K562 (cell line): ENCODE measurements around the gene GLP1R. TPM values are rescaled to one million over a fixed set of nuclear protein-coding genes. Genes with fewer than 3 reads are reported as not detected.

Experiments used
- BCOR ChIP-seq: fragments of 450-650 bp; IDR thresholded peaks from 2 replicates; pipeline ENCODE4 v1.6.1; 2016
- CBX3 ChIP-seq, 2 experiments: IDR thresholded peaks; 1 replicate in 1 of 2; 2 replicates in 1 of 2; pipeline ENCODE4 v1.6.1; 2012; ENCODE audit warnings: inconsistent platforms in 2 of 2, low read length in 2 of 2, borderline replicate concordance in 1 of 2, control low read depth in 1 of 2
- GTF2F1 ChIP-seq: IDR thresholded peaks from 2 replicates; pipeline ENCODE4 v1.6.1; 2011; ENCODE audit warnings: low read depth, low read length, improper control_type of control experiment
- KAT8 ChIP-seq: fragments of 450-650 bp; IDR thresholded peaks from 2 replicates; pipeline ENCODE4 v1.6.1; 2016; ENCODE audit warnings: low read depth, mild to moderate bottlenecking
- MECOM ChIP-seq: fragments of 250-450 bp; sonication (Bioruptor Pico); IDR thresholded peaks from 2 replicates; pipeline ENCODE4 v1.8.0; 2022; ENCODE audit warnings: inconsistent platforms
- PCBP1 ChIP-seq: fragments of 200-400 bp; formaldehyde crosslinking; IDR thresholded peaks from 2 replicates; pipeline ENCODE4 v1.6.1; 2018; ENCODE audit warnings: mild to moderate bottlenecking, low read depth, low read length; ENCODE audit not compliant: poor library complexity, severe bottlenecking
- PHB2 ChIP-seq: fragments of 450-650 bp; IDR thresholded peaks from 2 replicates; pipeline ENCODE4 v1.6.1; 2017; ENCODE audit warnings: low read depth
- XRCC5 ChIP-seq: fragments of 200-400 bp; formaldehyde crosslinking; IDR thresholded peaks from 2 replicates; pipeline ENCODE4 v1.6.1; 2017; ENCODE audit warnings: low read depth, mild to moderate bottlenecking, low read length
- ZEB2 ChIP-seq: fragments of 450-650 bp; IDR thresholded peaks from 2 replicates; pipeline ENCODE4 v1.6.1; 2016
- ZKSCAN3 ChIP-seq: fragments of 250-450 bp; sonication (Bioruptor Pico); IDR thresholded peaks from 2 replicates; pipeline ENCODE4 v1.4.0; 2020
- ZNF408 ChIP-seq: fragments of 250-450 bp; sonication (Bioruptor Pico); IDR thresholded peaks from 2 replicates; pipeline ENCODE4 v1.4.0; 2020; ENCODE audit warnings: low read depth, mild to moderate bottlenecking, moderate library complexity
- ZNF644 ChIP-seq: fragments of 200-800 bp; sonication (Bioruptor generic); IDR thresholded peaks from 2 replicates; pipeline ENCODE4 v1.6.1; 2016; ENCODE audit warnings: low read depth, missing genetic modification characterization, missing compliant biosample characterization
- ZNF696 ChIP-seq: fragments of 250-450 bp; sonication (Bioruptor Pico); conservative IDR thresholded peaks from 2 replicates; pipeline ENCODE4 v1.4.0; 2020; ENCODE audit warnings: mild to moderate bottlenecking, moderate library complexity
- polyA plus RNA-seq, 8 experiments: library from polyadenylated mRNA; depleted of rRNA in 4 of 8; stranded (reverse) in 5 of 8; unstranded in 3 of 8; fragments of >200 nt; fragmentation: Nextera tagmentation in 2 of 8; fragmentation: Illumina TruSeq in 1 of 8; extraction: Ambion mirVana in 2 of 8; extraction: Trizol in 1 of 8; gene quantifications; 2 replicates each; pipeline versions ENCODE4 v1.2.1 to v1.2.3, GENCODE V29; 2011 to 2014; ENCODE audit warnings: inconsistent platforms in 1 of 8, missing spikeins in 1 of 8
- total RNA-seq, 7 experiments: library from RNA; depleted of rRNA in 6 of 7; stranded (reverse); fragments of >200 nt in 6 of 7; fragmentation: Illumina TruSeq in 2 of 7; extraction: Trizol in 2 of 7; gene quantifications; 2 replicates each; pipeline versions ENCODE4 v1.2.1 to v1.2.3, GENCODE V29; 2011 to 2021; ENCODE audit warnings: low replicate concordance in 1 of 7
- TF ChIP-seq, protein P1 (sequence below), 2 experiments: fragments of 450-650 bp in 1 of 2; sonication (generic) in 1 of 2; formaldehyde crosslinking in 1 of 2; IDR thresholded peaks; 2 replicates each; pipeline versions ENCODE4 v1.7.1 to v1.9.0; 2016 to 2022; ENCODE audit warnings: inconsistent platforms in 1 of 2, mild to moderate bottlenecking in 1 of 2, missing genetic modification reagents in 1 of 2
- TF ChIP-seq, protein P2 (sequence below): fragments of 450-650 bp; IDR thresholded peaks from 2 replicates; pipeline ENCODE4 v1.6.1; 2016
- TF ChIP-seq, protein P3 (sequence below), 2 experiments: IDR thresholded peaks in 1 of 2; conservative IDR thresholded peaks in 1 of 2; 2 replicates each; pipeline ENCODE4 v1.6.1; 2016; ENCODE audit warnings: low read depth in 2 of 2, mild to moderate bottlenecking in 1 of 2, missing compliant biosample characterization in 1 of 2, missing genetic modification characterization in 1 of 2, moderate library complexity in 1 of 2

GLP1R gene
- total and polyA plus RNA-seq, 9 of the 15 experiments (the other 6 are each of a cell fraction or from before 2014, with no cell fraction given), result not detected

DNA sequence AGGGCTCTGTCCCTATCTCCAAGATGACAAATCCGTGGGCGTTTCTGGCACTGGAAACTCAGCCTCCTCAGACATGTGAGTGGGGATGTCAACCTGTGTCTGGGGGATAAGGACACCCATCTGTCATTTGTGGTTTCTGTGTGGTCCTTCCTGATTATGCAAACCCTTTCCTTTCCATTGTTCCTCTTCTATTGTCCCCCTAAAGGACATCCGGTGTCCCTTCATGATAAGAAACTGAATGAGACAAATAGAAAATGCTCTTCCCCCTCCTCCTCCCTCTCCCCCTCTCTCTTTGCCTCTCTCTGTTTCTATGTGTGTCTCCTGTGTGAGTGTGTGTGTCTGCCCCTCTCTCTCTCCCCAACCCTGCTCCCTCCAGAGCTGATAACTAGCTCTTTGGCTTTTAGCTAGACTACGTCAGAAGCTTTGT lies 11.5 kb upstream of the GLP1R start (continued):
- peak; percentile 57; the same call in 1 of the 2 replicates for TF ChIP-seq ZEB2
- no peak for TF ChIP-seq PCBP1
- TF ChIP-seq ZNF644 (tag), result no peak
- peak; percentile 43; the same call in 1 of the 2 replicates for TF ChIP-seq BCOR
- TF ChIP-seq CBX3 (IDR thresholded peaks at IDR 0.05; ENCODE audit: borderline replicate concordance in 1 of 2, low read length in 2 of 2), result no peak
- TF ChIP-seq ZNF696 (CRISPR knock-in tag), result no peak
- peak; percentile 59; the same call in 1 of the 2 replicates for TF ChIP-seq PHB2
- TF ChIP-seq MECOM (CRISPR knock-in tag), result no peak
- TF ChIP-seq GTF2F1, result no peak
- no peak for TF ChIP-seq XRCC5
- TF ChIP-seq, protein P1, sequence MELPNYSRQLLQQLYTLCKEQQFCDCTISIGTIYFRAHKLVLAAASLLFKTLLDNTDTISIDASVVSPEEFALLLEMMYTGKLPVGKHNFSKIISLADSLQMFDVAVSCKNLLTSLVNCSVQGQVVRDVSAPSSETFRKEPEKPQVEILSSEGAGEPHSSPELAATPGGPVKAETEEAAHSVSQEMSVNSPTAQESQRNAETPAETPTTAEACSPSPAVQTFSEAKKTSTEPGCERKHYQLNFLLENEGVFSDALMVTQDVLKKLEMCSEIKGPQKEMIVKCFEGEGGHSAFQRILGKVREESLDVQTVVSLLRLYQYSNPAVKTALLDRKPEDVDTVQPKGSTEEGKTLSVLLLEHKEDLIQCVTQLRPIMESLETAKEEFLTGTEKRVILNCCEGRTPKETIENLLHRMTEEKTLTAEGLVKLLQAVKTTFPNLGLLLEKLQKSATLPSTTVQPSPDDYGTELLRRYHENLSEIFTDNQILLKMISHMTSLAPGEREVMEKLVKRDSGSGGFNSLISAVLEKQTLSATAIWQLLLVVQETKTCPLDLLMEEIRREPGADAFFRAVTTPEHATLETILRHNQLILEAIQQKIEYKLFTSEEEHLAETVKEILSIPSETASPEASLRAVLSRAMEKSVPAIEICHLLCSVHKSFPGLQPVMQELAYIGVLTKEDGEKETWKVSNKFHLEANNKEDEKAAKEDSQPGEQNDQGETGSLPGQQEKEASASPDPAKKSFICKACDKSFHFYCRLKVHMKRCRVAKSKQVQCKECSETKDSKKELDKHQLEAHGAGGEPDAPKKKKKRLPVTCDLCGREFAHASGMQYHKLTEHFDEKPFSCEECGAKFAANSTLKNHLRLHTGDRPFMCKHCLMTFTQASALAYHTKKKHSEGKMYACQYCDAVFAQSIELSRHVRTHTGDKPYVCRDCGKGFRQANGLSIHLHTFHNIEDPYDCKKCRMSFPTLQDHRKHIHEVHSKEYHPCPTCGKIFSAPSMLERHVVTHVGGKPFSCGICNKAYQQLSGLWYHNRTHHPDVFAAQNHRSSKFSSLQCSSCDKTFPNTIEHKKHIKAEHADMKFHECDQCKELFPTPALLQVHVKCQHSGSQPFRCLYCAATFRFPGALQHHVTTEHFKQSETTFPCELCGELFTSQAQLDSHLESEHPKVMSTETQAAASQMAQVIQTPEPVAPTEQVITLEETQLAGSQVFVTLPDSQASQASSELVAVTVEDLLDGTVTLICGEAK (IDR thresholded peaks at IDR 0.05), result peak; percentile 75
- TF ChIP-seq, protein P1 (CRISPR knock-in tag; IDR thresholded peaks at IDR 0.05), result no peak
- TF ChIP-seq ZKSCAN3 (CRISPR knock-in tag), result no peak
- TF ChIP-seq ZNF408 (CRISPR knock-in tag), result no peak
- TF ChIP-seq, protein P2, sequence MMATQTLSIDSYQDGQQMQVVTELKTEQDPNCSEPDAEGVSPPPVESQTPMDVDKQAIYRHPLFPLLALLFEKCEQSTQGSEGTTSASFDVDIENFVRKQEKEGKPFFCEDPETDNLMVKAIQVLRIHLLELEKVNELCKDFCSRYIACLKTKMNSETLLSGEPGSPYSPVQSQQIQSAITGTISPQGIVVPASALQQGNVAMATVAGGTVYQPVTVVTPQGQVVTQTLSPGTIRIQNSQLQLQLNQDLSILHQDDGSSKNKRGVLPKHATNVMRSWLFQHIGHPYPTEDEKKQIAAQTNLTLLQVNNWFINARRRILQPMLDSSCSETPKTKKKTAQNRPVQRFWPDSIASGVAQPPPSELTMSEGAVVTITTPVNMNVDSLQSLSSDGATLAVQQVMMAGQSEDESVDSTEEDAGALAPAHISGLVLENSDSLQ, result peak; percentile 60
- TF ChIP-seq KAT8, result no peak
- TF ChIP-seq, protein P3, sequence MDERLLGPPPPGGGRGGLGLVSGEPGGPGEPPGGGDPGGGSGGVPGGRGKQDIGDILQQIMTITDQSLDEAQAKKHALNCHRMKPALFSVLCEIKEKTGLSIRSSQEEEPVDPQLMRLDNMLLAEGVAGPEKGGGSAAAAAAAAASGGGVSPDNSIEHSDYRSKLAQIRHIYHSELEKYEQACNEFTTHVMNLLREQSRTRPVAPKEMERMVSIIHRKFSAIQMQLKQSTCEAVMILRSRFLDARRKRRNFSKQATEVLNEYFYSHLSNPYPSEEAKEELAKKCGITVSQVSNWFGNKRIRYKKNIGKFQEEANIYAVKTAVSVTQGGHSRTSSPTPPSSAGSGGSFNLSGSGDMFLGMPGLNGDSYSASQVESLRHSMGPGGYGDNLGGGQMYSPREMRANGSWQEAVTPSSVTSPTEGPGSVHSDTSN (CRISPR knock-in tag; IDR thresholded peaks at IDR 0.05; ENCODE audit: low read depth), result no peak
- TF ChIP-seq, protein P3 (tag; conservative IDR thresholded peaks at IDR 0.05; ENCODE audit: low read depth), result peak; percentile 54; the same call in 1 of the 2 replicates
